Hepatic stellate cell (primary cell): ENCODE measurements around the gene SDS.
"Not testable (repeated sequence)": the region's sequence is repeated elsewhere in the genome, so short reads cannot be mapped to it uniquely, and the experiment has no call there.

Source experiments
- DNase-seq: peaks from one replicate; pipeline ENCODE4 v3.0.0; 2011; ENCODE audit warnings: low spot score

Gene SDS

DNA sequence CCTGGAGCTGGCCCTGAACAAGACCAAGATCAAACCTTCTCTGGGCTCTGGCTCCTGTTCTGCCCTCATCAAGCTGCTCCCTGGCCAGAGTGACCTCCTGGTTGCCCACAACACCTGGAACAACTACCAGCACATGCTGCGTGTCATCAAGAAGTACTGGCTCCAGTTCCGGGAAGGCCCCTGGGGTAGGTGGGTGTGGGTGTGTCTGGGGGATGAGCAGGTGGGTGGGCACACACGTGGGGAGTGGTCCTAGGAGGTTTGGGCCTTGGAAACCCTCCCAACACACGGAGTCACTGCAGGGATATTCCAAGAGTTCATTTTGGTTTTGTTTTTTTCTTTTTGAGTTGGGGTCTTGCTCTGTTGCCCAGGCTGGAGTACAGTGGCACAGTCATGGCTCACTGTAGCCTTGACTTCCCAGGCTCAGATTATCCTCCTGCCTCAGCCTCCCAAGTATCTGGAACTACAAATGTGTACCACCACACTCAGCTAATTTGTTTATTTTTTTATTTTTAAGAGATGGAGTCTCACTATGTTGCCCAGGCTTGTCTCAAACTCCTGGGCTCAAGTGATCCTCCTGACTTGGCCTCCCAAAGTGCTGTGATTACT is 28.8 kb downstream of the SDS start:
- no peak for DNase-seq

DNA sequence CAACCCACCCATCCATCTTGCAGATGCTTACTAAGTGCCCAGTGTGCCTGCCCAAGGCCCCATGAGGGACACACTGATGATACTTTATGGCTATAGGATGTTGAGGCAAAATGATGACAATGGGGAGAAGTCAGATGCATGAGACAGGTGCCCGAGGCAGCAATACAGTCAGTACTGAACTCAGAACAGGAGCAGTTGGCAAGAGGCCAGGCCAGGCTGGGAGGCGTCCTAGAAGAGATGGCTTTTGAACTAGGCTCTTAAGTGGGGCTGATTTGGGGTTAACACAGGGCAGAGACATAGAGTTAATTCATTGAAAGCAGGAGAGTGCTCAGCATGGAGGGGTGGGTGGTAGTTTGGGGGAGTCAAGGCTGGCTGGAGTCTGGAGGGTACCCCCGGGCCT is 29.7 kb downstream of the SDS start:
- DNase-seq, result no peak

DNA sequence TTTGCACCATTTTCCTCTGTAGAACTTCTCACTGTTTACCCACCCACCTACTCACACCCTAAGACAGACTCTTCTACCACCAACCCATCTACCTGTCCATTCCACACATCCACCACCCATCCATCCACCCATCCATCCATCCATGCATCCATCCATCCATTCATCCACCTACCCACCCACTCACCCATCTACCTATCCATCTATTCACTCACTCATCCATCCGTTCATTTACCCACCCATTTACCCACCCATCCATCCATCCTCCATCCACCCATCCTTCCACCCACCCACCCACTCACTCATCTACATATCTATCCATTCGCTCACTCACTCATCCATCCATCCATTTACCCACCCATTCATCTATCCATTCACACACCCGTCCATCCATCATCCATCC is 30.2 kb downstream of the SDS start:
- DNase-seq, result no peak

DNA sequence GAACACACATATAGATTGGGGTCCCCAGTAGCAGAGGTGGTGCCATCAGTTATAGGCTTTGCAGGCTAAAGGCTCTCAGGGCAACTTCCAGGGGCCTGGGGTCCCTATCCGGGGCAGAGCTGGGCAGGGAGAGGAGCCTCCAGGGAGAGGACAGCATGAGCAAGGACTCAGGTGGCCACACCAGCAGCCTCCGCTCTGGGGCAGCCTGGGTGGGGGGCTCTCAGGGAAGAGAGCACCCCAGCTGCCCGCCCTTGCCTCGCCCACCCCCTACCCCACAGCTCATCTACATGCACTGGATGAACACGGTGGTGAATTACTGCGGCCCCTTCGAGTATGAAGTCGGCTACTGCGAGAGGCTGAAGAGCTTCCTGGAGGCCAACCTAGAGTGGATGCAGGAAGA is 31.3 kb downstream of the SDS start:
- no peak for DNase-seq

GRCh38 chr12:113371808-113372207 is 31.9 kb downstream of the SDS start:
- DNase-seq, result no peak

DNA sequence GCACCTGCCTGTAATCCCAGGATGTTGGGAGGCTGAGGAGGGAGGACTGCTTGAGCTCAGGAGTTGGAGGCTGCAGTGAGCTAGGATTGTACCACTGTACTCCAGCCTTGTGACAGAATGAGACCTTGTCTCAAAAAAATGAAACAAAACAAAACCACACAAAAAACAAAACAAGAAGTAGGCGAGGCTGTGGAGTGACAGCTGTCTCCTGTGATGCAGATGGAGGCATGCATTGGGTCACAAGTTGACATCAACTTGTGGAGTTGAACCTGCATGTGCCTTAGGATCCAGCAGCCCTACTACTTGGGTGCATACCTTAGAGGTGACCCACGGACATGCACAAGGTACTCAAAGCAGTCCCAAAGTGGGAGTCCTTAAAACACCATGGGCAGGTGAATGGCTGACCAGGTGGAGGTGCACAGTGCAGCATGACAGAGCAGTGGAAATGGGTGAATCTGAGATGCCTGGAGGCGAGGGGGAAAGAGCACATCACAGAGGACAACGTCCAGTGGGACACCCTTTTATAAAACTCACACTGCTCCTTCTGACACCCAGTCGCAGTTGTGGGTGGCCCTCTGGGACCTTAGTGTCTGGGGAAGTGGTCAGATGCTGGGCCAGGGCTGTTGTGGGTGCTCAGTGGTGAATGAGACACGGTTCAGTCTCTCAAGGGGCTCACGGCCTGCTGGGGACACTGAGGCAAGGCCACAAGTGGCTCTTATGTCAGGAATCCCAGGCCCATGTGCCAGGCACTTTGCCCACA is 32.6 kb downstream of the SDS start:
- DNase-seq, result no peak

DNA sequence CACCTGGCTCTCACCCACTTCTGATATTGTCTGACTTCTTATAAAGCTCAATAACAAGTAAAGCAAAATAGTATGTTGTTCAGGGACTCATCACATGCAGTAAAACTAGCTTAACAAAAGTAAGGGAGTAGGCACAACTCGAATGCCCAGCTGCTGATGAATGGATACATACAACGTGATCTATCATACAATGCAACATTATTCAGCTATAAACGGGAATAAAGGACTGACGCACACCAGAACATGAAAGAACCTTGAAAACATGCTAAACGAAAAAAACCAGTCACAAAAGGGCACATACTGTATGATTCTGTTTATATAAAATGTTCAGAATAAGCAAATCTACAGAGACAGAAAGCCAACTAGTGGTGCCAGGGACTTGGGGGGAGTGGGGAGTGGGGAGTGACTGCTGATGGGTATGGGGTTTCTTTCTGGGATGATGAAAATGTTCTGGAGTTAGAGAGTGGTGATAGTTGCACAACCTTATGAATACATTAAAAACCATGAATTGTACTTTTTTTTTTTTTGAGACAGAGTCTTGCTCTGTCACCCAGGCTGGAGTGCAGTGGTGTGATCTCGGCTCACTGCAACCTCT is 34.2 kb downstream of the SDS start:
- DNase-seq, result no peak

GRCh38 chr12:113368331-113368730 is 35.4 kb downstream of the SDS start:
- DNase-seq, result no peak

- no peak for DNase-seq
These were observed 36.9 kb downstream of the SDS start for GRCh38 chr12:113366827-113367226.

- no peak for DNase-seq
These were observed 37.9 kb downstream of the SDS start for GRCh38 chr12:113365639-113366395.

GRCh38 chr12:113364698-113365097 is 39.0 kb downstream of the SDS start:
- DNase-seq, result no peak

DNA sequence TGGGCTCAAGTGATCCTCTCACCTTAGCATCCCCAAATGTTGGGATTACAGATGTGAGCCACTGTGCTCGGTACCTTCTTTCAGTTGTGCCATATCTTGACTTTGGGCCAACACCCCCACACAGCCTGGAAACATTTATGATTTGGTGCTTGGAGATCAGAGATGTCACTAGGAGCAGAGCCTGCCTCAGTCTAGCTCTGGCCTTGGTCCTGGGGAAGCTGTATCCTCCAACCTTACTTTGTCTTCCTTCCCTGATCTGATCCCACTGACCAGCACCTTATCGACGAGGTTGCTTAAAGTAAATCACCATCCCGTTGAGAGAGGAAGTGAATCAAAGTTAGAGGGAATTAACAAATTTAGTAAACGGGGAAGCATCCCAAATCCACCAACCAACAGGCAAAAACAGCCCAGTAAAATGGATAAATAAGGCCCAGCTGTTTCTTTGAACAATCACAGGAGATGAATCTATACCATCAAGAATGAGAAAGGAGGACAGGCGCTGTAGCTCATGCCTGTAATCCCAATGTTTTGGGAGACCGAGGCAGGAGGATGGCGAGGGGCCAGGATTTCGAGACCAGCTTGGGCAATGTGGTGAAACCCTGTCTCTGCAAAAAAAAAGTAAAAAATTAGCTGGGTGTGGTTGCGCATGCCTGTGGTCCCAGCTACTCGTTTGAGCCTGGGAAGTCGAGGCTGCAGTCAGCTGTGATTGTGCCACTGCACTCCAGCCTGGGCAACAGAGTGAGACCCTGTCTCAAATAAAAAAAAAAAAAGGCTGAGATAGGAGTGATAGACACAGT is 41.9 kb downstream of the SDS start:
- DNase-seq, result no peak

DNA sequence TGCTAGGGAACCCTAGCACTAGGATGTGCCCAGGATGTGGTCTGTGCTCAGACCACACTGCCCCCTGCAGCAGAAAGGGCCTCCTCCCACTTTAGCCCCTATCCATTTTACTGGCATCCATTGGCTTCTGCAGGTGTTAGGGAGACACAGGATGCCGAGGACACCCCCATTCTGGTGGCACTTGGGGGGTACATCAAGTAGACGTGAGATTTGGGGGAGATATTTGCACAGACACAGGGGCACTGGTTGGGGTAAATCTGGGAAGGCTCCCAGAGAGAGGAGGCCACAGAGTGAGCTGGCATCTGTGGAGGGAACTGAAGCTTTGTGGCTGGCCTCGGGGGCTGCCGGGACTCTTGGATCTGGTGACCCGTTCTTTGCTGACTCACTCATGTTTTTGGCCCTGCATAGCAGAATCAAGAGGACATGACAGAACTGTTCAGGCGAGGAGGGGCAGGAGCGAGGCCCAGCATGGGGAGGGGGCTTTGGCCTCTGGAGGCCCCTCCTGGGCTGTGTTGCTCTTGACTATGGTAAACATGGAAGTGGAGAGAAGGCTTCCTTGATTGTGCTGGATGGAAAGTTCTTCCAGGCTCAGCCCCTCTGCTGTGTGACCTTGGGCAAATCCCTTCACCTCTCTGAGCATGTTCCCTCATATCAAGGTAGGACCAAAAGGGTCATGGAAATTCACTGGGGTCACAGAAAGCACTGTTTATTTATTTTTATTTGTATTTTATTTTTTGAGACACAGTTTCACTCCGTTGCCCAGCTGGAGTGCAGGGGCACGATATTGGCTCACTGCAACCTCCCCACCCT is 43.5 kb downstream of the SDS start:
- no peak for DNase-seq

DNA sequence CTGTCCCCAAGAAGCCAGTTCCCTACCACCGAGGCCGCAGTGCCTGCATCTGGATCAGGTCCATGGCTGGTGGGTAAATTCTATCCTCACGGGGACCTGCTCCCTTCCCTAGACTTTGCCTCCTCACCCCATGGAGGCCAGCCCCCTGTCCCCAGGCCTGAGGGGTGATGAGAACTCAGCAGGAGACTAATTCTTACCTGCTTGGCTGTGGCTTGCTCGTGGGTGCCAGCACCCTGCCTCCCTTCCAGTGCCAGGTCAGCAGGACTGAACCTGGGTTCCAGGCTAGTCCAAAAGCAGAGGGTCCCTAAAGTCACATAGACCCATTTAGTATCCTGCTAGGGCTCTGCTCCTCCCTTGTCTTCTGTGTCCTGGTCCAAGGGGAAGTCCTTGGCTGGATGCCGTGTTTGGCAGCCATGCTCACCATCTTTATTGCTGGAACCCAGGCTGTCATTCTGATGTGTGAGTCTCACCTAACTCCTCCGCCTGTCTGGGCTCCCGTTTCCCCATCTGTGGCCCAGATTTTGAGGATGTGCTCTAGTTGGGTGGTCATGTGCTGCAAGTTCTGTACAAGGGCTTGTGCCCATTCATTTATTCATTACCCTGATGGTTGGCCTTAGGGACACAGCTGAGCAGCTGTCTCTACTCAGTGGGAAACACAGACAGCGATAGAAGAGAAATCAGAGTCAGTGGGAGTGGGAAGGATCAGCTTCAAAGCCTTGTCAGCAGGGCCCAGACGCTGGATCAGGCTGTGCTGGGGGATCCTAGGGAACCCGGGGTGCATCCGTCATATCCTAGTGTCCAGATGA is 44.4 kb downstream of the SDS start:
- DNase-seq, result peak; percentile 53

DNA sequence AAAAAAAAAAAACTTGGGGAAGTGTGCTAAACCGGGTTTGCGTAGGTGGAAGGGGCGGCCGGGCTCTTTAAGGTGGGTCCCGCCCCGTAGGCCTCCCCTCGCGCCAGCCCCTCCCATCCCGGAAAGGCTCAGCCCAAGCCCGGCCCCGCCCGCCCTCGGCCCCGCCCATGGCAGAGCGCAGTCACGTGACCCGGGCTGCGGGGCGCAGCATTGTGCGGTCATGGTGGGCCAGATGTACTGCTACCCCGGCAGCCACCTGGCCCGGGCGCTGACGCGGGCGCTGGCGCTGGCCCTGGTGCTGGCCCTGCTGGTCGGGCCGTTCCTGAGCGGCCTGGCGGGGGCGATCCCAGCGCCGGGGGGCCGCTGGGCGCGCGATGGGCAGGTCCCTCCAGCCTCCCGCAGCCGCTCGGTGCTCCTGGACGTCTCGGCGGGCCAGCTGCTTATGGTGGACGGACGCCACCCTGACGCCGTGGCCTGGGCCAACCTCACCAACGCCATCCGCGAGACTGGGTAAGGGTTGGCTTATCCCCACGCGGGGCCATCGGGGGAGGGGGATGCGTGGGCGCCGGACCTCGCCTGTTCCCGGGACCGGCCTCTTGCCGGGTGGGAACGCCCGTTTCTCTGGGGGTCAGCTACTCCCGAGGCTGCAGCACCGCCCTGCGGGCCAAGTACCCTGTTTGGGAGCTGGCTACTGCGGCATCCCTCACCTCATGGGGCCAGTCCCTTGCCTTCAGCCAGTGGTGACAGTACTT is 45.1 kb downstream of the SDS start, which contains the start of gene PLBD2:
Gene PLBD2 (plus strand): TSS at position 207 of the 752 bp plus-strand sequence. CDS start 14 bp downstream, at position 221.
- DNase-seq, result peak; percentile 97

DNA sequence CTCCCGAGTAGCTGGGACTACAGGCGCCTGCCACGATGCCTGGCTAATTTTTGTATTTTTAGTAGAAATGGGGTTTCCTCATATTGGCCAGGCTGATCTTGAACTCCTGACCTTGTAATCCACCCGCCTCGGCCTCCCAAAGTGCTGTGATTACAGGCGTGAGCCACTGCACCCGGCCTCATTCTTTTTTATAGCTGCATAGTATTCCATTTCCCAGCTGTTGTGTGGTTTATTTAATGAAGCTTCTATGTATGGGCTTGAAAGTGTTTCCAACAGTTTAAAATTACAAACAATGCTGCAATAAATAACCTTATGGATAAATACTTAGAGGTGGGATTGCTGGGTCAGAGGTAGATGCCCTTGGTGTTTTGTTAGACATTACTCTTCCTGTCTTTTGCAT is 49.5 kb downstream of the SDS start:
- not testable (repeated sequence) for DNase-seq

- DNase-seq, result no peak
These were observed 52.6 kb downstream of the SDS start for GRCh38 chr12:113351089-113351488.

DNA sequence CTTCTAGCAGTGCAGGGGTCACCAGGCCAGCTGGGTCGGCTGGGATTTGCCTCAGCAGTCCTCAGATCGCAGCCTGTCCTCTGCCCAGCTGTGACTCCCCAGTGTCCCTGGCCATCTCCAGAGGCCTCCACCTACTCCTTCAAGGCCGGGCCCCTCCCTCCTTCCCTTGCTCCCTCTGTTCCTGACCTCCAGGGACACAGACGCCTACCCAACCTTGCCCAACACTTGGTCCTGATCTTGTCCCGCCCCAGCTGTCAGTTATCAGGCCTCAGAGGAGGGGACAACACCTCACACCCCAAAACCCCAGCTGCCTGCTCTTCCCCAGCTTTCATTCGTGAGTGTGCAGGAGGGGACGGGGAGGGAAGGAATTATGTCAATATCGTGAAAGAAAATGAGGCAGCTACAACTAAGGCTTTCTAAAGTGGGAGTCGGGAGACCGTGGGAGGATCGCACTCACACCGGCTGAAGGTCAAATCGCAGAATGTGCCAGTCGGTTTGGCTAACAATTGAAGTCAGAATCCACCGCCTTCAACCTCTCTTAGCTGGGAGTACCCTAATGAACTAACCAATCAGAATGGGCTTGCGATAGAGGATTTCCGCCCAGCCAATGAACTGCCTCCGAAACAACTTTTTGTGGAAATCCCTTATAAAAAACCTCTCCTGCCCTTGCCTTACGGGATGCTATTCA is 54.7 kb downstream of the SDS start:
- no peak for DNase-seq

DNA sequence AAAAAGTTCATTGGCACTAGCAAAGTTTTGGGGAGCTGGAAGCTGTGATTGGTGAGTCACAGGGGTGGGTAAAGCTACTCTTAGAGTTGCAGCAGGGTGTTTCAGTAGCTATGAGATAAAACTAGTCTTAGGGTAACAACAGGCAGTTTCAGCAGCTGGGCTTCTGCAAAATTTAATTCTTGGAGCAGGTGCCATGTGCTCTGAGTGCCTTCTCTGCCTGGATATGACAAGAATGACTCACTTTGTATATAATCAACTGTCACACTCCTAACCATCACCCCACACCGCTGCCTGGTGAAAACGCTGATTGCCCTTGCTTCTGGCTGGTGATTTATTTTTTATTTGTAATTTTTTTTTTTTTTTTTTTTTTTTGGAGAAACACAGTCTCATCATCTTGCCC is 55.8 kb downstream of the SDS start:
- DNase-seq, result no peak
